AG09319 (cell line): Measurements from ENCODE around the gene TRIM8.

Source experiments
- DNase-seq: peaks from one replicate; pipeline ENCODE4 v3.0.0-alpha.2; 2010; ENCODE audit warnings: low read depth; ENCODE audit errors: extremely low read depth
- TF ChIP-seq, protein P1 (sequence below): IDR thresholded peaks from 2 replicates; pipeline ENCODE4 v1.5.1; 2011; ENCODE audit warnings: low read depth, mild to moderate bottlenecking, inconsistent platforms, low read length, moderate library complexity

Gene TRIM8

DNA sequence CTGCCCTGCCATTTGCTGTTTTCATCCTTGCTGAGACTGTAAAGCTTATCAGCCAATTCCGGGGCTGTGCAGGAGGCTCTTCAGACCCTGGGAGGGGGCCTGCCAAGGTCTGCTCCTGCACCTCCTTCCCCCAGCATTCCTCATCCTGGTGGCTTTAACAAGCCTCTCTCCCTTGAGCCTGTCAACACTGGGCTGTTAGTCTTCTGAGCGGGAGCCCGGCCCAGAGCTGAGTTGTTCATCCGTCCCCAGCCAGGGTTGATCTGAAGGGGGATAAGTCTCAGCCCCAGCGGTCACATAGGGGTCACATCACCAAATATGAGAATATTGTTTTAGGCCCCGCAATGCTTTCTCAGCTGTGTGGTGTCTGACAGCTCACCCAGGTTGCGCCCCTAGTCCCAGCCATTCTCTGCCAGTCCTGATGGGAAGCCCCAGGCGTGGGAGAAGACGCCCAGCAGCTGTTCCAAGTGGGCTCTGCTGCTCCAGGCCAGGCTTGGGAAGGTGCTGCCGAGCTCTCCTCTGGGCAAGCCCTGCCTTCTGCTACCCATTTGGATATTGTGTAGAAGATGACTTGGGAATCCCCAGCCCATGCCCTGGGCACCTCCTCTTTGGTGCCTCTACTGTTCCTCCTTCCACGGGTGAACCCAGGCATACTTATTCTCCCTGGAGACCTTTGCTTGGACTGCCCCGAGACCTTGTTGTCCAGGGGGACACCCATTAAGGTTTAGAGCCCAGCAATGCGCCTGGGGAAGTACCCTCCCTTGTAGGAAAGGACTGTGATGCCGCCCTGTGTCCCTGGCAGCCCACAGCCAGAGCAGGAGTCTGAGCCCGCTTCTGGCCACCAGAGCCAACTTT lies 23.5 kb upstream of the TRIM8 start:
- no peak for DNase-seq
- TF ChIP-seq, protein P1, sequence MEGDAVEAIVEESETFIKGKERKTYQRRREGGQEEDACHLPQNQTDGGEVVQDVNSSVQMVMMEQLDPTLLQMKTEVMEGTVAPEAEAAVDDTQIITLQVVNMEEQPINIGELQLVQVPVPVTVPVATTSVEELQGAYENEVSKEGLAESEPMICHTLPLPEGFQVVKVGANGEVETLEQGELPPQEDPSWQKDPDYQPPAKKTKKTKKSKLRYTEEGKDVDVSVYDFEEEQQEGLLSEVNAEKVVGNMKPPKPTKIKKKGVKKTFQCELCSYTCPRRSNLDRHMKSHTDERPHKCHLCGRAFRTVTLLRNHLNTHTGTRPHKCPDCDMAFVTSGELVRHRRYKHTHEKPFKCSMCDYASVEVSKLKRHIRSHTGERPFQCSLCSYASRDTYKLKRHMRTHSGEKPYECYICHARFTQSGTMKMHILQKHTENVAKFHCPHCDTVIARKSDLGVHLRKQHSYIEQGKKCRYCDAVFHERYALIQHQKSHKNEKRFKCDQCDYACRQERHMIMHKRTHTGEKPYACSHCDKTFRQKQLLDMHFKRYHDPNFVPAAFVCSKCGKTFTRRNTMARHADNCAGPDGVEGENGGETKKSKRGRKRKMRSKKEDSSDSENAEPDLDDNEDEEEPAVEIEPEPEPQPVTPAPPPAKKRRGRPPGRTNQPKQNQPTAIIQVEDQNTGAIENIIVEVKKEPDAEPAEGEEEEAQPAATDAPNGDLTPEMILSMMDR: no peak

DNA sequence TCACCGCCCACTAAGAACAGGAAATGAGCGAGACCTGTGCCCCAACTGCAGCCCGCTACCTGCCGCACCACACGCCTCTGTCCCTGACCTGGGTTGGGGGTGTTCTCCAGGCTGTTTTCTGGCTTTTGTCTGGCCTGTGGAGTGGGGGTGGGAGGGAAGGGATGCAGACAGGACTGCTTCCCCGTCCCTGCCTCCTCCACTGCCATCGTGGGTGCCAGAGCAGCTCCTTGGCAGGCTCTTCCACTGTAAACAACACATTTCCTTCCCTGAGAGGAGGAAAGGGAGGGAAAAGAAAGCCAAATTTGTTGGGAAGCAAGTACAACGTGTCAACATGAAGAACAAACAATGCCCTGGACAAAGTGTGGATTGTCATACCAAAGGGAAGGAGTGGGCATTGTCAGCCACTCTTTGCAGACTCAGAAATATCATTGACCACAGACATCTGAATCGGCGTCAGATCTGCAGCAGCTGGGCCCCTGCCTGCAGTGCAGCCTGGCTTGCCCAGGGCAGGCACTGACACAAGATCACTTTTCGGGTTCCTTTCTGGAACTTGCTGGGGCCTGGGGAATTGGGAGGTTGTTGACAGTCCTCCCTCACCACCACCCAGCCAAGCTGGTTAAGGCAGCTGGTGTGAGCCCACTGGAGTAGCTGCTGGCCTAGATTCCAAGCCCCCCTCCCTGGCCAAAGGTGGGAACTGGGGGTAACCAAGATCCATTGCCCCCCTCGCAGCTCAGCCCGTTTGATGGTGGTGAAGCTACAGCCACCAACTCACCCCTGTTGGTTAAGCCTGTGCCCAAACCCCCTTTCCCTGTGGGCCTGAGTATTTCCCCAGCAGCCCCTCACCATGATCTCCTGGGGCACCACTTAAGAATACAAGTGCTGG lies 22.6 kb upstream of the TRIM8 start:
- TF ChIP-seq, protein P1: no peak
- DNase-seq: no peak

DNA sequence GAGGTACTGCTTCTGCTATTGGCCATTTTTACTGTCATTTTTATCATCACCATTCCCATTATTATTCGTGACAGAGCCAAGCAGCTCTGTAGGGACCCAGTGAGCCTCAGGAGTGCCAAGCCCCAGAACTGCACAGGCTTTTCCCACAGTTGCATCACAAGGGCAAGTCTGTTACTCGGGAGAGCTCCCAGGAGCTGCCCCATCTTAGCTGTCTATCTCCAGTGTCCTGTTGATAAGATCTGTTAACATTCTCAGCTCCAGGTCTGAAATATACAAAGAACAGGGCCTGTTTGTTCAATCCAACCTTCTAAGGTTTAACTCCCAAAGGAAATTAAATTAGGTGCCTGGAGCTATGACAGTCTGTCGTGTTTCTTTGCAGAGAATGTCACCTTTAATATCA lies 20.2 kb upstream of the TRIM8 start:
- no peak for DNase-seq
- TF ChIP-seq, protein P1: no peak

DNA sequence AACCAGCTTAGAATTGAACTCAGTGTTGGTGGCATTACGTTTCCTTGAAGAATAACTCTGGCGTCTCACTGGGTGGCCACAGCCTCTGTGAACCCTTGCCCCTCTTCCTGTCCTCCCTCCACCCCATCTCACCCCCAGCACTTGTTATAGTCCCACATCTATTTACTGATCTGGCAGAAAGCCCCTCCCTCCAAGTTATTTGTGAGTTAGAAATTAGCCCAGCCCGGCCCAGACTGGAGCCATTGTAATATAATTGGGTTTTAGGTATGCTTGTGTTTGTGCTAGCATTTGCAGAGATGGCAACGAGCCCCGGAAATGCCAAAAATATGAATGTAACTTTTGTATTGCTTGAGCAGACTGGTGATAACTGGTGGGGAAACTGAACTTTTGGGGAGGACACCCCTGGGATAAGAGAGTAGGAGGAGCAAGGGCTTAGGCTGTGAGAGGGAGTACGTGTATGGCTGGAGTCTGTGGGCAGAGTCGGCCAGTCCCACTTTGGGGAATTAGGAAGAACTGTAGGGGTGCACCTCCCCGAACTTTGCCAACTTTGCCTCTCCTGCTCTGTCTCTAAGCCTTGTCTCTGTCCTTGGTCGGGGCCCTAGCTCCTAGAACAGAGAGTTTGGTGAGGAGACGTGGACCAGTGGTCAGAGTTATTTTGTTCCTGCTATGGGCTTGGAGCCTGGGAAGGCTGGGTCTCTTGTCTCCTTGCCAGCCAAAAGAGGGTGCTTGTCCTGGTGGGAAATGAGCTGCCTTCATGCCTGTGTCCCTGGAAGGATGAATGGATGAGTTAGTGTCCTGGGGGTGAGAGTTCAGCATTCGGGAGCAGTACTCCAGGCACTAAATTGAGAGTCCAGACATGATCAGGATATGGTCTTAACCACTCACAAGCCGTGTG lies 19.3 kb upstream of the TRIM8 start:
- TF ChIP-seq, protein P1: no peak
- DNase-seq: no peak

DNA sequence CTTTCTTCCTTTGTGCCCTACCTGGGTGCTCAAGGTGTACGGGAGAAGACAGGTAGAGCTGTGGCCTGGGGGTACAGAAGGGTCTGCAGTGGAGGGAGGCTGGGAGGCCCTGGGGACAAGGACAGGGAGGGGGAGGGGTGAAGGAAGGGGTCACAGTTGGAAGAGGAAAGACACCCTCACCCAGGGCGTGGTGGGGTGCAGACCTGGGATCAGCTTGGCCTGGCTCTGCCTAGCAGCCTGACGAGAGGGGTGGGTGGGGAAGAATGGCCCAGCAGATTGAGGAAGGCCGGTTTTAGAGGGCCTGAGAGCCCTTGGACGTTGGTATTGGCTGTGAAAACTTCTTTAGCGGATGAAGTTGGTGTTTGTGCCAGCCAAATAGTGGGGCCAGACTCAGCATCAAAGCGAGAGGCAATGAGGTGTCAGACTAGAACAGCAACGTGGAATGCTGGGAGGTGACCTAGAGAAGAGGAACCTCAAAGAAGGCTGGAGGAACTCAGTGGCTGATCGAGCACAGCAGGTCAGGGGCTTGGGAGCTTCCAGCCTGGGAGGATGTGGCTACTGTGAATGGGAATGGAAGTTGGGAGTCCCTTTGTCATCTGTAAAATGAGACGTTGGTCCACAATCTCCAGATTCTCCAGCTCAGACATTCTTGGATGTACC lies 18.1 kb upstream of the TRIM8 start:
- TF ChIP-seq, protein P1: no peak
- DNase-seq: no peak

DNA sequence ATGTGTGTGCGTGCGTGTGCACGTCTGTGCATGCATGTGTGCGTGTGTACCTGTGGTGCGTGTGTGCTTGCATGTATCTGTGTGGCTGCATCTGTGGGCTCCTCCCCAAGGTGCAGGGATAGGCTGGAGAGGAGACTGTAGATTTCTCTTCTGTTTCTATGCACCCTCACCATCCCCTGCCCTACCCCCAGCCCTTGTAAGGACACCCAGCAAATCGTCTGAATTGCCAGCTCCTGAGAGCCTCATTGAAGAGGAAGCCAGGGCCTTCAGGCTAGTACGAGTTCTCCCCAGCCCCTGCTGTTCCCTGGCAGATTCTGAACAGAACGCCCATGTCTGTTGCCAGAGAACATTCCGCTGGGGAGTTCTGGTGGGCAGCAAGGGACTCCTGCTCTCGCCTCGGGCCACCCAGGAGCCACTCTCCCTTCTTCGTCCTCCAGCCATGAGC lies 17.0 kb upstream of the TRIM8 start:
- TF ChIP-seq, protein P1: no peak

More for the DNA sequence above, 17.0 kb upstream of the TRIM8 start:
- DNase-seq: no peak
